A549 (cell line): ENCODE measurements around the gene LOXHD1. TPM values are rescaled to one million over a fixed set of nuclear protein-coding genes. Genes with fewer than 3 reads are reported as not detected.

Source experiments
- ATAC-seq, 2 experiments: fragments of 200-7000 bp in 1 of 2; fragments of >200 bp in 1 of 2; cut with Nextera tagmentation in 1 of 2; cut with Tn5 transposase in 1 of 2; 3 replicates each; pipeline versions ENCODE4 v1.8.0 to v1.9.1; 2018 to 2020; ENCODE audit warnings: mild to moderate bottlenecking in 1 of 2, moderate library complexity in 1 of 2
- CTCF ChIA-PET: fragments of 300-600 bp; sonication (Branson Sonifier 250); formaldehyde crosslinking; extraction: SDS; loops from one replicate; lab custom pipeline; 2021; ENCODE audit warnings: antibody characterized with exemption, inconsistent platforms; lab: Yijun Ruan, JAX
- POLR2A ChIA-PET: fragments of 350-600 bp; formaldehyde crosslinking; extraction: SDS; loops from one replicate; lab custom pipeline; 2021; ENCODE audit warnings: antibody characterized with exemption, inconsistent platforms; lab: Yijun Ruan, JAX
- DNase-seq, 2 experiments: peaks; one replicate each; pipeline versions ENCODE4 v3.0.0 to v3.0.0-alpha.2; 2011 to 2016; ENCODE audit warnings: low read depth in 1 of 2, low spot score in 1 of 2
- FAIRE-seq: peaks from 2 replicates; lab custom pipeline; 2011; peaks lifted over from hg19 to GRCh38; lab: Jason Lieb, UNC
- H3K27ac ChIP-seq, 2 experiments: fragments of >200 bp; sonication (Bioruptor Twin); formaldehyde crosslinking; 3 replicates each; pipeline ENCODE4 v1.5.1; 2016 to 2017
- H3K4me1 ChIP-seq: fragments of >200 bp; sonication (Bioruptor Twin); formaldehyde crosslinking; 3 replicates; pipeline ENCODE4 v1.6.1; 2016
- H3K4me2 ChIP-seq: fragments of >200 bp; sonication (Bioruptor Twin); formaldehyde crosslinking; 3 replicates; pipeline ENCODE4 v1.6.1; 2016
- H3K4me3 ChIP-seq: fragments of >200 bp; sonication (Bioruptor Twin); formaldehyde crosslinking; 3 replicates; pipeline ENCODE4 v1.5.1; 2016
- H3K9me3 ChIP-seq: fragments of >200 bp; sonication (Bioruptor Twin); formaldehyde crosslinking; 3 replicates; pipeline ENCODE4 v1.6.1; 2016
- BHLHE40 ChIP-seq: IDR thresholded peaks from 2 replicates; pipeline ENCODE4 v1.6.1; 2012; ENCODE audit warnings: low read depth, low read length, inconsistent platforms
- CBX2 ChIP-seq: fragments of 200-600 bp; sonication (generic); IDR thresholded peaks from 2 replicates; pipeline ENCODE4 v1.6.1; 2016; ENCODE audit warnings: low read depth, mild to moderate bottlenecking, borderline replicate concordance
- CBX8 ChIP-seq: fragments of 200-600 bp; sonication (generic); IDR thresholded peaks from 2 replicates; pipeline ENCODE4 v1.6.1; 2016
- CHD4 ChIP-seq: fragments of 200-600 bp; sonication (generic); IDR thresholded peaks from 2 replicates; pipeline ENCODE4 v1.6.1; 2016; ENCODE audit warnings: antibody characterized with exemption, mild to moderate bottlenecking, borderline replicate concordance
- EHF ChIP-seq: fragments of 250-450 bp; sonication (Bioruptor Pico); IDR thresholded peaks from 2 replicates; pipeline ENCODE4 v1.5.0; 2020; ENCODE audit warnings: mild to moderate bottlenecking
- EHMT2 ChIP-seq: fragments of 200-600 bp; sonication (generic); IDR thresholded peaks from 2 replicates; pipeline ENCODE4 v1.6.1; 2016; ENCODE audit warnings: antibody characterized with exemption, low read depth, mild to moderate bottlenecking, moderate library complexity
- EP300 ChIP-seq, 2 experiments: fragments of >200 bp; sonication (Bioruptor Twin); formaldehyde crosslinking; IDR thresholded peaks; 2 replicates in 1 of 2; 3 replicates in 1 of 2; pipeline ENCODE4 v1.6.1; 2016 to 2017
- GATA3 ChIP-seq: IDR thresholded peaks from 2 replicates; pipeline ENCODE4 v1.6.1; 2012; ENCODE audit warnings: borderline replicate concordance
- HDAC2 ChIP-seq: fragments of 200-600 bp; sonication (generic); IDR thresholded peaks from 2 replicates; pipeline ENCODE4 v1.6.1; 2016
- HEYL ChIP-seq: fragments of 250-450 bp; sonication (Bioruptor Pico); IDR thresholded peaks from 2 replicates; pipeline ENCODE4 v1.8.0; 2021; ENCODE audit warnings: mild to moderate bottlenecking, moderate library complexity
- MAFK ChIP-seq: fragments of 450-650 bp; IDR thresholded peaks from 2 replicates; pipeline ENCODE4 v1.6.1; 2014; ENCODE audit not compliant: partially characterized antibody
- MYC ChIP-seq: IDR thresholded peaks from 2 replicates; pipeline ENCODE4 v1.6.1; 2012; ENCODE audit warnings: mild to moderate bottlenecking, inconsistent platforms, low read length, improper control_type of control experiment, borderline replicate concordance
- PHF8 ChIP-seq: fragments of 200-600 bp; sonication (generic); IDR thresholded peaks from 2 replicates; pipeline ENCODE4 v1.6.1; 2016; ENCODE audit warnings: low read depth, mild to moderate bottlenecking, antibody characterized with exemption, moderate library complexity, borderline replicate concordance
- POLR2A ChIP-seq: IDR thresholded peaks from 2 replicates; pipeline ENCODE4 v1.6.1; 2012; ENCODE audit warnings: mild to moderate bottlenecking, low read length
- RFX5 ChIP-seq: fragments of 450-650 bp; IDR thresholded peaks from 2 replicates; pipeline ENCODE4 v1.7.1; 2014; ENCODE audit warnings: antibody characterized with exemption, mild to moderate bottlenecking, moderate library complexity
- RNF2 ChIP-seq: fragments of 200-600 bp; sonication (generic); IDR thresholded peaks from 2 replicates; pipeline ENCODE4 v1.6.1; 2016; ENCODE audit warnings: low read depth, mild to moderate bottlenecking, antibody characterized with exemption, moderate library complexity, borderline replicate concordance
- TFCP2L1 ChIP-seq: fragments of 250-450 bp; sonication (Bioruptor Pico); IDR thresholded peaks from 2 replicates; pipeline ENCODE4 v1.5.0; 2021; ENCODE audit warnings: mild to moderate bottlenecking
- ZFP36 ChIP-seq: fragments of 450-650 bp; IDR thresholded peaks from 2 replicates; pipeline ENCODE4 v1.6.1; 2014; ENCODE audit warnings: borderline replicate concordance; ENCODE audit not compliant: partially characterized antibody
- WGBS: methylation state at CpG from one replicate; pipeline ENCODE4 v1.1.6; 2017; ENCODE audit errors: missing lambda C conversion rate; 5-methylcytosine and 5-hydroxymethylcytosine counted together
- polyA plus RNA-seq, 4 experiments: library from polyadenylated mRNA; depleted of rRNA in 3 of 4; stranded (reverse); fragments of >200 nt; fragmentation: RNase III in 1 of 4; extraction: RNeasy Plus Mini Kit Qiagen cat#74134 plus additional on column Dnase treatment in 1 of 4; gene quantifications; 2 replicates in 3 of 4; 3 replicates in 1 of 4; pipeline ENCODE4 v1.2.3, GENCODE V29; 2011 to 2017
- TF ChIP-seq, protein P1 (sequence below): IDR thresholded peaks from 2 replicates; pipeline ENCODE4 v1.6.1; 2012; ENCODE audit warnings: low read depth, borderline replicate concordance
- TF ChIP-seq, protein P2 (sequence below): fragments of 450-650 bp; IDR thresholded peaks from 2 replicates; pipeline ENCODE4 v1.6.1; 2014; ENCODE audit warnings: antibody characterized with exemption
- TF ChIP-seq, protein P3 (sequence below): fragments of 150-350 bp; IDR thresholded peaks from 2 replicates; pipeline ENCODE4 v1.6.1; 2014; ENCODE audit warnings: low read depth, mild to moderate bottlenecking, low read length
- TF ChIP-seq, protein P4 (sequence below): fragments of >200 bp; sonication (Bioruptor Twin); formaldehyde crosslinking; IDR thresholded peaks from 3 replicates; pipeline ENCODE4 v1.5.1; 2016

LOXHD1 gene
- polyA plus RNA-seq, 2 of the 4 experiments (the other 2 are of a cell fraction) = not detected

DNA sequence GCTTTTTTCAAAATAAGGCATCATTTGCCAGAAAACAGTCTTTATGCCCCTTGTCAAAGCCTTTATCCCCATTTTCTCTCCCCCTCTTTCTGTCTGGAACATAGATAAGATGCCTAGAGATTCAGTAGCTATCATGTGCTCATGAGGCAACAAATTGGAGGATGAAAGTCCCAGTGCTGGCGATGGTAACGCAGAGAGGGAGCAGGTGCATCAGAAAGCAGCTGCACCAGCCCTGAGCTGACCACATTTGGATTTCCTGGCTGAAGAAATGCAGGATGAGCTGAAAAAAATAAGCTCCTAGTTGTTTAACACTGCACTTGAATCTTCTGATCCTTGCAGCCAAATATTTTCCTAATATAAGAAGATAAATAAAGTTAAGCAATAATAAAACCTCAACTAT, 48.0 kb downstream of the LOXHD1 start:
- no peak overlapping the region for H3K4me3 ChIP-seq
- no peaks in the 10 kb centered on the region for H3K4me1 ChIP-seq
- ChIA-PET CTCF (no interaction called here), POLR2A (no interaction called here)
- 83% methylated on average over 2 of the region's 2 CpGs for WGBS
- no peak overlapping the region for H3K27ac ChIP-seq
- no peaks in the 10 kb centered on the region for H3K9me3 ChIP-seq
- no peak for DNase-seq
- no peak for ATAC-seq
- FAIRE-seq = no peak
- H3K4me2 ChIP-seq = no peak overlapping the region
- TF ChIP-seq, protein P1, sequence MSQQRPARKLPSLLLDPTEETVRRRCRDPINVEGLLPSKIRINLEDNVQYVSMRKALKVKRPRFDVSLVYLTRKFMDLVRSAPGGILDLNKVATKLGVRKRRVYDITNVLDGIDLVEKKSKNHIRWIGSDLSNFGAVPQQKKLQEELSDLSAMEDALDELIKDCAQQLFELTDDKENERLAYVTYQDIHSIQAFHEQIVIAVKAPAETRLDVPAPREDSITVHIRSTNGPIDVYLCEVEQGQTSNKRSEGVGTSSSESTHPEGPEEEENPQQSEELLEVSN = no peak
- TF ChIP-seq CBX8 = no peak
- TF ChIP-seq HDAC2 = no peak
- TF ChIP-seq RNF2 = no peak
- no peak for TF ChIP-seq MAFK
- TF ChIP-seq HEYL (CRISPR knock-in tag) = no peak
- TF ChIP-seq, protein P2, sequence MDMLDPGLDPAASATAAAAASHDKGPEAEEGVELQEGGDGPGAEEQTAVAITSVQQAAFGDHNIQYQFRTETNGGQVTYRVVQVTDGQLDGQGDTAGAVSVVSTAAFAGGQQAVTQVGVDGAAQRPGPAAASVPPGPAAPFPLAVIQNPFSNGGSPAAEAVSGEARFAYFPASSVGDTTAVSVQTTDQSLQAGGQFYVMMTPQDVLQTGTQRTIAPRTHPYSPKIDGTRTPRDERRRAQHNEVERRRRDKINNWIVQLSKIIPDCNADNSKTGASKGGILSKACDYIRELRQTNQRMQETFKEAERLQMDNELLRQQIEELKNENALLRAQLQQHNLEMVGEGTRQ = no peak
- TF ChIP-seq GATA3 = no peak
- no peak for TF ChIP-seq POLR2A
- no peak for TF ChIP-seq MYC
- TF ChIP-seq RFX5 = no peak
- TF ChIP-seq EHMT2 = no peak
- no peak for TF ChIP-seq ZFP36
- TF ChIP-seq BHLHE40 = no peak
- TF ChIP-seq, all 56 proteins: peak for 0

DNA sequence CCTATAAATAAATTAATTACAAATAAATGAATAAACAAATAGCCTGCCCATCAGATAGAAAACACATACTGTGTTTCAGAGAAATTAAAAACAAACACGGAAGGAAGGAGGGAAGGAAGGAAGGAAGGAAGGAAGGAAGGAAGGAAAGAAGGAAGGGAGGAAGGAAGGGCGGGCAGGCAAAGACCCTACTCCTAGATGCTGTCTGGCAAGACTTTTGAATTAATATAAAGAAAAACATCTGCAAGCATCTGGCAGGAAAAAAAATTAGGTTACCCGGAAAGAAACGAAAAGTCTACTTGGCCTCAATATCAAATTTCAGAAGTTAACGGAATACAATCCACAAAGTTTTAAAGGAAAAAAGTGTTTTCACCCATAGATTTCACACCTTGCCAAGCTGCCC, 49.1 kb downstream of the LOXHD1 start:
- no peaks in the 10 kb centered on the region for H3K4me1 ChIP-seq
- H3K4me2 ChIP-seq = no peak overlapping the region
- no peak overlapping the region for H3K4me3 ChIP-seq
- POLR2A ChIA-PET = no interaction called here
- WGBS = 61% methylated on average over 5 of the region's 5 CpGs
- CTCF ChIA-PET = no interaction called here
- H3K9me3 ChIP-seq = no peaks in the 10 kb centered on the region
- FAIRE-seq (no peak), DNase-seq (no peak), ATAC-seq (no peak)
- no peak for TF ChIP-seq GATA3
- TF ChIP-seq MYC = no peak
- no peak for TF ChIP-seq EP300 (IDR thresholded peaks at IDR 0.05)
- TF ChIP-seq HDAC2 = no peak
- H3K27ac ChIP-seq = no peak overlapping the region

DNA sequence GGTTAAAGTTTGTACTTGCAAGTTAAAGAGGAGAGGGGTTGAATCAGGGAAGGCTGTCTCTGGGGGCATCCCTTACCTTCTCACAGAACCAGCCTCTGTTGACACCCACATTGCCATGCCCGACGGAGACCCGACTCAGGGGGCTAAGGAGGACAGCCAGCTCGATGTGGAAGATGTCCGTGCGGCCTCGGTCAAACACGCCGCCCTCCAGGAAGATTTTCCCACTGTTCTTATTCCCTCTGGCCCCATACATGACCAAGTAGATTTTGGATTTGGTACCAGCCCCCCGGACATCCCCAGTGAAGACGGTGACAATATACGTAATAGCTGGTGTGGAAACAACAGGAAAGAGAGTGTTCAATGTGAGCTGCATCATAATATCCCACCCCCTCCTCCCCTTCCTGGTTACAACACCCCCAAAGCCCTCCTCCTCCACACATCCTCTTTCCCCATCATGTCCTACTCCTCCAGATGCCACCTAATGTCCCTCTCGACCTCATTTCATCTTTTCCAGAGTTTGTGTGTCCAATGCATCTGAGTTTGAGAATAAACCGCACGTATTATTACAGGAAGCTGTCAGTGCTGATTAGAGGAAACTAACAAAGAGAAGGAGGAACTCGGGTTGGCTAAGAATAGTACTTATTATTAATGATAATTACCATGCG, 55.7 kb downstream of the LOXHD1 start:
- WGBS = 50% methylated on average over 16 of the region's 17 CpGs
- ChIA-PET CTCF (interaction anchor here (0.6 kb wide), 1 partner anchor 256 kb away, joined by 3 read pairs; no protein-coding TSS in a partner anchor), POLR2A (no interaction called here)

More for the DNA sequence above, 55.7 kb downstream of the LOXHD1 start:
- Histone ChIP-seq H3K4me1 (no peaks in the 10 kb centered on the region), H3K9me3 (no peaks in the 10 kb centered on the region), H3K4me2 (no peak overlapping the region), H3K4me3 (no peak overlapping the region), H3K27ac (no peak overlapping the region)
- TF ChIP-seq CHD4 = no peak
- no peak for TF ChIP-seq EHF
- TF ChIP-seq, protein P3, sequence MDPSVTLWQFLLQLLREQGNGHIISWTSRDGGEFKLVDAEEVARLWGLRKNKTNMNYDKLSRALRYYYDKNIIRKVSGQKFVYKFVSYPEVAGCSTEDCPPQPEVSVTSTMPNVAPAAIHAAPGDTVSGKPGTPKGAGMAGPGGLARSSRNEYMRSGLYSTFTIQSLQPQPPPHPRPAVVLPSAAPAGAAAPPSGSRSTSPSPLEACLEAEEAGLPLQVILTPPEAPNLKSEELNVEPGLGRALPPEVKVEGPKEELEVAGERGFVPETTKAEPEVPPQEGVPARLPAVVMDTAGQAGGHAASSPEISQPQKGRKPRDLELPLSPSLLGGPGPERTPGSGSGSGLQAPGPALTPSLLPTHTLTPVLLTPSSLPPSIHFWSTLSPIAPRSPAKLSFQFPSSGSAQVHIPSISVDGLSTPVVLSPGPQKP = no peak
- TF ChIP-seq HEYL (CRISPR knock-in tag) = no peak
- no peak for TF ChIP-seq GATA3
- TF ChIP-seq TFCP2L1 (CRISPR knock-in tag) = no peak
- TF ChIP-seq, protein P2 = no peak
- TF ChIP-seq, protein P4, sequence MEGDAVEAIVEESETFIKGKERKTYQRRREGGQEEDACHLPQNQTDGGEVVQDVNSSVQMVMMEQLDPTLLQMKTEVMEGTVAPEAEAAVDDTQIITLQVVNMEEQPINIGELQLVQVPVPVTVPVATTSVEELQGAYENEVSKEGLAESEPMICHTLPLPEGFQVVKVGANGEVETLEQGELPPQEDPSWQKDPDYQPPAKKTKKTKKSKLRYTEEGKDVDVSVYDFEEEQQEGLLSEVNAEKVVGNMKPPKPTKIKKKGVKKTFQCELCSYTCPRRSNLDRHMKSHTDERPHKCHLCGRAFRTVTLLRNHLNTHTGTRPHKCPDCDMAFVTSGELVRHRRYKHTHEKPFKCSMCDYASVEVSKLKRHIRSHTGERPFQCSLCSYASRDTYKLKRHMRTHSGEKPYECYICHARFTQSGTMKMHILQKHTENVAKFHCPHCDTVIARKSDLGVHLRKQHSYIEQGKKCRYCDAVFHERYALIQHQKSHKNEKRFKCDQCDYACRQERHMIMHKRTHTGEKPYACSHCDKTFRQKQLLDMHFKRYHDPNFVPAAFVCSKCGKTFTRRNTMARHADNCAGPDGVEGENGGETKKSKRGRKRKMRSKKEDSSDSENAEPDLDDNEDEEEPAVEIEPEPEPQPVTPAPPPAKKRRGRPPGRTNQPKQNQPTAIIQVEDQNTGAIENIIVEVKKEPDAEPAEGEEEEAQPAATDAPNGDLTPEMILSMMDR = no peak
- TF ChIP-seq CBX2 = no peak
- no peak for TF ChIP-seq PHF8
- no peak for FAIRE-seq
- ATAC-seq = no peak
- DNase-seq = no peak
